ENCODE data around the gene ADGRV1. TPM values are rescaled to one million over a fixed set of nuclear protein-coding genes. Genes with fewer than 3 reads are reported as not detected.

The ADGRV1 gene
- total RNA-seq, 2 experiments from 2014 or later: 0.26 TPM; not detected in 1

Other genes with a start within 250 kb of the ADGRV1 start
- gene CETN3, start 149.0 kb upstream of the ADGRV1 start, total RNA-seq: 10 to 100 TPM; 30.6 to 31.3 TPM
- 1 to 10 TPM; 5.1 to 5.5 TPM for gene MBLAC2, start 84.0 kb upstream of the ADGRV1 start, total RNA-seq
- 1 to 10 TPM; 5.5 to 5.8 TPM for gene POLR3G, start 83.9 kb upstream of the ADGRV1 start, total RNA-seq
- gene LYSMD3, start 29.2 kb upstream of the ADGRV1 start, total RNA-seq: 10 to 100 TPM; 18.3 to 19.0 TPM

Measured in activated CD8-positive, alpha-beta T cell treated with anti-CD3 and anti-CD28 coated beads, Interleukin-2, amount 10 ng/mL, durations not matched to agents 7 days and 5 days (primary cell).